Astrocyte (in vitro differentiated cells and primary cell): Measurements from ENCODE around the gene B4GALNT3.

Experiments
- CTCF ChIP-seq: IDR thresholded peaks from 2 replicates; pipeline ENCODE4 v1.5.1; 2011; ENCODE audit warnings: low read depth, mild to moderate bottlenecking, inconsistent platforms, low read length, moderate library complexity; ENCODE audit not compliant: insufficient read depth
- EZH2 ChIP-seq: IDR thresholded peaks from 2 replicates; pipeline ENCODE4 v1.6.1; 2012; ENCODE audit warnings: mild to moderate bottlenecking, low read length, inconsistent platforms; ENCODE audit not compliant: insufficient read depth

- TF ChIP-seq CTCF, result no peak
- no peak for TF ChIP-seq EZH2
Observed at GRCh38 chr12:565161-565560, 105.4 kb downstream of the B4GALNT3 start.
